HEK293 (cell line): ENCODE data around the gene HNRNPUL1.

Experiments
- KLF16 ChIP-seq: fragments of 450-650 bp; formaldehyde crosslinking; IDR thresholded peaks from 2 replicates; pipeline ENCODE4 v1.5.1; 2017; ENCODE audit warnings: missing biosample characterization, missing genetic modification characterization
- KLF8 ChIP-seq: fragments of 450-650 bp; formaldehyde crosslinking; IDR thresholded peaks from 2 replicates; pipeline ENCODE4 v1.5.1; 2016; ENCODE audit warnings: missing biosample characterization, missing genetic modification characterization
- OVOL3 ChIP-seq: fragments of 450-650 bp; formaldehyde crosslinking; IDR thresholded peaks from 2 replicates; pipeline ENCODE4 v1.5.1; 2016; ENCODE audit warnings: missing biosample characterization, missing genetic modification characterization
- SALL2 ChIP-seq: fragments of 450-650 bp; formaldehyde crosslinking; IDR thresholded peaks from 2 replicates; pipeline ENCODE4 v1.5.0; 2017; ENCODE audit warnings: missing biosample characterization, mild to moderate bottlenecking, missing genetic modification characterization, borderline replicate concordance
- SP2 ChIP-seq: fragments of 450-650 bp; formaldehyde crosslinking; IDR thresholded peaks from 2 replicates; pipeline ENCODE4 v1.5.1; 2016; ENCODE audit warnings: missing biosample characterization, missing genetic modification characterization
- ZBTB21 ChIP-seq: fragments of 450-650 bp; formaldehyde crosslinking; IDR thresholded peaks from 2 replicates; pipeline ENCODE4 v1.5.1; 2017; ENCODE audit warnings: missing biosample characterization, missing genetic modification characterization
- ZFHX2 ChIP-seq: fragments of 450-650 bp; formaldehyde crosslinking; conservative IDR thresholded peaks from 2 replicates; pipeline ENCODE4 v1.5.1; 2016; ENCODE audit warnings: missing biosample characterization, missing genetic modification characterization
- ZFP3 ChIP-seq: fragments of 450-650 bp; formaldehyde crosslinking; IDR thresholded peaks from 2 replicates; pipeline ENCODE4 v1.5.1; 2016; ENCODE audit warnings: low read depth, missing biosample characterization, missing genetic modification characterization
- ZNF112 ChIP-seq: fragments of 450-650 bp; formaldehyde crosslinking; IDR thresholded peaks from 2 replicates; pipeline ENCODE4 v1.5.0; 2017; ENCODE audit warnings: missing biosample characterization, missing genetic modification characterization
- ZNF121 ChIP-seq: fragments of 450-650 bp; formaldehyde crosslinking; IDR thresholded peaks from 2 replicates; pipeline ENCODE4 v1.5.1; 2016; ENCODE audit warnings: missing biosample characterization, missing genetic modification characterization
- ZNF223 ChIP-seq: fragments of 450-650 bp; formaldehyde crosslinking; IDR thresholded peaks from 2 replicates; pipeline ENCODE4 v1.5.1; 2016; ENCODE audit warnings: missing biosample characterization, missing genetic modification characterization
- ZNF239 ChIP-seq: fragments of 450-650 bp; formaldehyde crosslinking; IDR thresholded peaks from 2 replicates; pipeline ENCODE4 v1.5.1; 2016; ENCODE audit warnings: missing biosample characterization, missing genetic modification characterization
- ZNF341 ChIP-seq: fragments of 450-650 bp; formaldehyde crosslinking; IDR thresholded peaks from 2 replicates; pipeline ENCODE4; 2016; ENCODE audit warnings: low read depth, missing biosample characterization, missing genetic modification characterization
- ZNF404 ChIP-seq: fragments of 450-650 bp; formaldehyde crosslinking; IDR thresholded peaks from 2 replicates; pipeline ENCODE4 v1.5.1; 2017; ENCODE audit warnings: missing biosample characterization, missing genetic modification characterization
- ZNF510 ChIP-seq: fragments of 450-650 bp; formaldehyde crosslinking; IDR thresholded peaks from 2 replicates; pipeline ENCODE4 v1.5.1; 2018; ENCODE audit warnings: mild to moderate bottlenecking, missing genetic modification characterization, missing biosample characterization; ENCODE audit not compliant: insufficient replicate concordance
- ZNF558 ChIP-seq: fragments of 450-650 bp; formaldehyde crosslinking; IDR thresholded peaks from 2 replicates; pipeline ENCODE4 v1.5.1; 2016; ENCODE audit warnings: missing biosample characterization, missing genetic modification characterization
- ZNF600 ChIP-seq: fragments of 450-650 bp; formaldehyde crosslinking; IDR thresholded peaks from 2 replicates; pipeline ENCODE4 v1.5.1; 2016; ENCODE audit warnings: missing biosample characterization, missing genetic modification characterization
- ZNF670 ChIP-seq: fragments of 450-650 bp; formaldehyde crosslinking; IDR thresholded peaks from 2 replicates; pipeline ENCODE4 v1.5.1; 2016; ENCODE audit warnings: missing biosample characterization, missing genetic modification characterization, low read depth
- ZNF777 ChIP-seq: fragments of 450-650 bp; formaldehyde crosslinking; IDR thresholded peaks from 2 replicates; pipeline ENCODE4 v1.5.1; 2017; ENCODE audit warnings: missing biosample characterization, missing genetic modification characterization, borderline replicate concordance
- TF ChIP-seq, protein P1 (sequence below): fragments of 450-650 bp; formaldehyde crosslinking; IDR thresholded peaks from 2 replicates; pipeline ENCODE4 v1.5.1; 2017; ENCODE audit warnings: missing biosample characterization, missing genetic modification characterization
- TF ChIP-seq, protein P2 (sequence below): fragments of 450-650 bp; formaldehyde crosslinking; IDR thresholded peaks from 2 replicates; pipeline ENCODE4 v1.5.1; 2016; ENCODE audit warnings: missing biosample characterization, missing genetic modification characterization
- TF ChIP-seq, protein P3 (sequence below): fragments of 450-650 bp; formaldehyde crosslinking; IDR thresholded peaks from 2 replicates; pipeline ENCODE4 v1.5.1; 2016; ENCODE audit warnings: missing biosample characterization, missing genetic modification characterization
- TF ChIP-seq, protein P4 (sequence below): fragments of 450-650 bp; formaldehyde crosslinking; optimal IDR thresholded peaks from 2 replicates; pipeline ENCODE3; 2016; ENCODE audit warnings: missing biosample characterization, mild to moderate bottlenecking, missing genetic modification characterization
- TF ChIP-seq, protein P5 (sequence below): fragments of 450-650 bp; formaldehyde crosslinking; IDR thresholded peaks from 2 replicates; pipeline ENCODE4 v1.5.1; 2017; ENCODE audit warnings: missing biosample characterization, missing genetic modification characterization

The HNRNPUL1 gene

DNA sequence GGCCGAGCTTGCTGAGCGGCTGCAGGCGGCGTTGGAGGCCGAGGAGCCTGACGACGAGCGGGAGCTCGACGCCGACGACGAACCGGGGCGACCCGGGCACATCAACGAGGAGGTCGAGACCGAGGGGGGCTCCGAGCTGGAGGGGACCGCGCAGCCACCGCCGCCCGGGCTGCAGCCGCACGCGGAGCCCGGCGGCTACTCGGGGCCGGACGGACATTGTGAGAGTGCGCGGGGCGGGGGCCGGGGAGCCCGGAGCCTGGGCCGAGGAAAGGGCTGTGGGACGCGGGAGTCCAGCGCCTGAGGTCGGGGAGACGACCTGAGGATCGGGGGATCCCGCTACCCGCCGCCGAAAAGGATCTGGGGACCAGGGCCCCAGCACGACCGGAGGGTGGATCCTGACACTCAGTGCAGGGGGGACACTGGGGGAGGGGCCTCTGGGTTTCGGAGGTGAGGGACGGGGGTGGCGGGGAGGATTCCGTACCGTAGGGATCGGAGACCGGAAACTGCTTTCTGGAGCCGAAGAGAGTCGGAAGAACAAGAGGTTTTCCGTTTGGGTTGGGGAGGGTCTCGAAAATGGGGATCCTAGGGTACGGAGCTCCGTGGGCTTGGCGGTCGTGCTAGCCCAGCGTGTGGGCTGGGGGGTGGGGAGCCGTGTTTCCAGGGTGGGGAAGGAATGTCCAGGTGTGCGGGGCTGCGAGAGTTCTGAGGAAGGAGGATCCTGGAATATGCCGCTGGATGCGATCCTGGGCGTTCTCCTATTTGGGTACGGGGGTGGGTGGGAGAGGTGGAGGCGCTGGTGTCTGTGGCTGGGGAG lies 616 bp downstream of the HNRNPUL1 start (continued):
- TF ChIP-seq KLF8 (tag by site-specific recombination) (peak; percentile 26; the same call in 1 of the 2 replicates), SALL2 (tag by site-specific recombination) (0 out of 2 replicates have a peak, but pooled peaks have one; percentile 3), ZNF121 (tag by site-specific recombination) (0 out of 2 replicates have a peak, but pooled peaks have one; percentile 53), ZNF510 (tag by site-specific recombination) (no peak), ZNF670 (tag by site-specific recombination) (no peak), ZNF223 (tag by site-specific recombination) (no peak), ZNF341 (tag by site-specific recombination) (peak; percentile 22; the same call in 1 of the 2 replicates), ZNF239 (no peak), ZNF112 (tag by site-specific recombination) (no peak), ZFP3 (no peak), ZNF558 (tag by site-specific recombination) (no peak), SP2 (tag by site-specific recombination) (peak; percentile 60), OVOL3 (tag by site-specific recombination) (no peak), ZNF404 (tag by site-specific recombination) (no peak), ZNF777 (tag by site-specific recombination) (no peak; the same call in 1 of the 2 replicates), KLF16 (peak; percentile 25; the same call in 1 of the 2 replicates), ZBTB21 (tag by site-specific recombination) (no peak), ZFHX2 (tag by site-specific recombination) (no peak; the same call in 1 of the 2 replicates), ZNF600 (tag by site-specific recombination) (peak; percentile 57)
- TF ChIP-seq, protein P1, sequence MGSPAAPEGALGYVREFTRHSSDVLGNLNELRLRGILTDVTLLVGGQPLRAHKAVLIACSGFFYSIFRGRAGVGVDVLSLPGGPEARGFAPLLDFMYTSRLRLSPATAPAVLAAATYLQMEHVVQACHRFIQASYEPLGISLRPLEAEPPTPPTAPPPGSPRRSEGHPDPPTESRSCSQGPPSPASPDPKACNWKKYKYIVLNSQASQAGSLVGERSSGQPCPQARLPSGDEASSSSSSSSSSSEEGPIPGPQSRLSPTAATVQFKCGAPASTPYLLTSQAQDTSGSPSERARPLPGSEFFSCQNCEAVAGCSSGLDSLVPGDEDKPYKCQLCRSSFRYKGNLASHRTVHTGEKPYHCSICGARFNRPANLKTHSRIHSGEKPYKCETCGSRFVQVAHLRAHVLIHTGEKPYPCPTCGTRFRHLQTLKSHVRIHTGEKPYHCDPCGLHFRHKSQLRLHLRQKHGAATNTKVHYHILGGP (tag by site-specific recombination): no peak
- TF ChIP-seq, protein P2, sequence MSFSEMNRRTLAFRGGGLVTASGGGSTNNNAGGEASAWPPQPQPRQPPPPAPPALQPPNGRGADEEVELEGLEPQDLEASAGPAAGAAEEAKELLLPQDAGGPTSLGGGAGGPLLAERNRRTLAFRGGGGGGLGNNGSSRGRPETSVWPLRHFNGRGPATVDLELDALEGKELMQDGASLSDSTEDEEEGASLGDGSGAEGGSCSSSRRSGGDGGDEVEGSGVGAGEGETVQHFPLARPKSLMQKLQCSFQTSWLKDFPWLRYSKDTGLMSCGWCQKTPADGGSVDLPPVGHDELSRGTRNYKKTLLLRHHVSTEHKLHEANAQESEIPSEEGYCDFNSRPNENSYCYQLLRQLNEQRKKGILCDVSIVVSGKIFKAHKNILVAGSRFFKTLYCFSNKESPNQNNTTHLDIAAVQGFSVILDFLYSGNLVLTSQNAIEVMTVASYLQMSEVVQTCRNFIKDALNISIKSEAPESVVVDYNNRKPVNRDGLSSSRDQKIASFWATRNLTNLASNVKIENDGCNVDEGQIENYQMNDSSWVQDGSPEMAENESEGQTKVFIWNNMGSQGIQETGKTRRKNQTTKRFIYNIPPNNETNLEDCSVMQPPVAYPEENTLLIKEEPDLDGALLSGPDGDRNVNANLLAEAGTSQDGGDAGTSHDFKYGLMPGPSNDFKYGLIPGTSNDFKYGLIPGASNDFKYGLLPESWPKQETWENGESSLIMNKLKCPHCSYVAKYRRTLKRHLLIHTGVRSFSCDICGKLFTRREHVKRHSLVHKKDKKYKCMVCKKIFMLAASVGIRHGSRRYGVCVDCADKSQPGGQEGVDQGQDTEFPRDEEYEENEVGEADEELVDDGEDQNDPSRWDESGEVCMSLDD (tag by site-specific recombination): 0 out of 2 replicates have a peak, but pooled peaks have one; percentile 57
- TF ChIP-seq, protein P3, sequence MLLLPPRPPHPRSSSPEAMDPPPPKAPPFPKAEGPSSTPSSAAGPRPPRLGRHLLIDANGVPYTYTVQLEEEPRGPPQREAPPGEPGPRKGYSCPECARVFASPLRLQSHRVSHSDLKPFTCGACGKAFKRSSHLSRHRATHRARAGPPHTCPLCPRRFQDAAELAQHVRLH (tag by site-specific recombination): no peak
- TF ChIP-seq, protein P4, sequence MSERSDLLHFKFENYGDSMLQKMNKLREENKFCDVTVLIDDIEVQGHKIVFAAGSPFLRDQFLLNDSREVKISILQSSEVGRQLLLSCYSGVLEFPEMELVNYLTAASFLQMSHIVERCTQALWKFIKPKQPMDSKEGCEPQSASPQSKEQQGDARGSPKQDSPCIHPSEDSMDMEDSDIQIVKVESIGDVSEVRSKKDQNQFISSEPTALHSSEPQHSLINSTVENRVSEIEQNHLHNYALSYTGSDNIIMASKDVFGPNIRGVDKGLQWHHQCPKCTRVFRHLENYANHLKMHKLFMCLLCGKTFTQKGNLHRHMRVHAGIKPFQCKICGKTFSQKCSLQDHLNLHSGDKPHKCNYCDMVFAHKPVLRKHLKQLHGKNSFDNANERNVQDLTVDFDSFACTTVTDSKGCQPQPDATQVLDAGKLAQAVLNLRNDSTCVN (tag by site-specific recombination): peak; percentile 27
- TF ChIP-seq, protein P5, sequence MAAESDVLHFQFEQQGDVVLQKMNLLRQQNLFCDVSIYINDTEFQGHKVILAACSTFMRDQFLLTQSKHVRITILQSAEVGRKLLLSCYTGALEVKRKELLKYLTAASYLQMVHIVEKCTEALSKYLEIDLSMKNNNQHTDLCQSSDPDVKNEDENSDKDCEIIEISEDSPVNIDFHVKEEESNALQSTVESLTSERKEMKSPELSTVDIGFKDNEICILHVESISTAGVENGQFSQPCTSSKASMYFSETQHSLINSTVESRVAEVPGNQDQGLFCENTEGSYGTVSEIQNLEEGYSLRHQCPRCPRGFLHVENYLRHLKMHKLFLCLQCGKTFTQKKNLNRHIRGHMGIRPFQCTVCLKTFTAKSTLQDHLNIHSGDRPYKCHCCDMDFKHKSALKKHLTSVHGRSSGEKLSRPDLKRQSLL (tag by site-specific recombination): no peak
- TF ChIP-seq, all 188 proteins: peak for 26
